Thyroid gland (tissue), 4 donors: ENCODE measurements around the gene MEIS1. TPM values are rescaled to one million over a fixed set of nuclear protein-coding genes. Genes with fewer than 3 reads are reported as not detected.

Experiments
- DNase-seq, 2 donors: peaks; one replicate each; pipeline ENCODE4 v3.0.0-alpha.2; 2019
- H3K27ac ChIP-seq, 3 donors: fragments of 200-600 bp; sonication (generic); 1 replicate in 2 of 3; 2 replicates in 1 of 3; pipeline ENCODE4 v1.5.1; 2016 to 2019; ENCODE audit warnings: mild to moderate bottlenecking in 1 of 3, moderate library complexity in 1 of 3
- H3K27me3 ChIP-seq: fragments of 200-600 bp; sonication (generic); one replicate; pipeline ENCODE4 v1.5.1; 2019
- H3K36me3 ChIP-seq, 2 donors: fragments of 200-600 bp; sonication (generic); one replicate each; pipeline ENCODE4 v1.5.1; 2016 to 2019
- H3K4me1 ChIP-seq, 2 donors: fragments of 200-600 bp; sonication (generic); one replicate each; pipeline ENCODE4 v1.5.1; 2017 to 2019
- H3K4me3 ChIP-seq, 3 donors: fragments of 200-600 bp; sonication (generic); replicated peaks in 1 of 3; 1 replicate in 2 of 3; 2 replicates in 1 of 3; pipeline ENCODE4 v1.5.1; 2016; ENCODE audit warnings: mild to moderate bottlenecking in 1 of 3
- H3K9me3 ChIP-seq: fragments of 200-600 bp; sonication (generic); one replicate; pipeline ENCODE4 v1.5.1; 2017
- POLR2A ChIP-seq, 2 donors: fragments of 450-650 bp; IDR thresholded peaks; one replicate each; pipeline ENCODE4 v1.6.1; 2017; ENCODE audit warnings: antibody characterized with exemption in 2 of 2, mild to moderate bottlenecking in 2 of 2, moderate library complexity in 1 of 2
- WGBS, 2 donors: methylation state at CpG; one replicate each; pipeline ENCODE4 v1.1.5; 2017; 5-methylcytosine and 5-hydroxymethylcytosine counted together
- intact Hi-C: fragments of 100-400 bp; cut with DNase I; formaldehyde crosslinking; loops from one replicate; pipeline ENCODE4 v1.15.1; 2023
- total RNA-seq, 4 donors: library from RNA; depleted of rRNA; stranded (reverse); fragments of >200 nt; gene quantifications; one replicate each; pipeline ENCODE4 v1.2.3, GENCODE V29; 2016
- TF ChIP-seq, protein P1 (sequence below), 6 experiments: fragments of 200-600 bp in 3 of 6; fragments of 450-650 bp in 3 of 6; sonication (generic) in 3 of 6; IDR thresholded peaks; one replicate each; pipeline ENCODE4 v1.5.1; 2016 to 2019; ENCODE audit warnings: antibody characterized with exemption in 6 of 6, mild to moderate bottlenecking in 2 of 6, inconsistent platforms in 1 of 6, moderate library complexity in 1 of 6

MEIS1 gene
- total RNA-seq, 4 donors from 2014 or later = 6.8 to 11.8 (median 9.4) TPM

DNA sequence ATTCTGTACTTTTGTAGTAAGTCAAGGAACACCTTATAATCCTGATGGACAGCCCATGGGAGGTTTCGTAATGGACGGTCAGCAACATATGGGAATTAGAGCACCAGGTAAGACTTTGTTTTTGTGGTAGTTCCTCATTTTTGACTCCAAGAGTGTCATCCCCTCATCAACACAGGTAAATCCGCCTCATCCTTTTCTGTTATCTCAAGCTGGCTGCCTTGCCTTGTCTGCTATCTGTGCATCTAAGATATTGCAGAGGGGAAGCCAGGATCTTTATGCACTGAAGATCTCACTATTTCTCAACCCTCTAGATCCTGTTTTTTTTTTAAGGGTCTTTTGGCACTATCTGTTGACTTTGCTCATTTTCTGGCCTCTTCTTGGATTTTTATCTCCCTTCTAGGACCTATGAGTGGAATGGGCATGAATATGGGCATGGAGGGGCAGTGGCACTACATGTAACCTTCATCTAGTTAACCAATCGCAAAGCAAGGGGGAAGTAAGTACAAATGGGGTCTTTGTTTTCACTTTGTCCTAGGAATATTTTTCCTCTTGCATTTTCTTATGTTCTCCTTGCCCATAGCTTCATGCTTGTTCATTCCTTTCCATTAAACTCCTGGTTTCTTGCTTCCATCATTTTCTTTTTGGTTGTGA lies 133.8 kb downstream of the MEIS1 start:
- WGBS, 2 donors = 89 to 92% methylated on average over 4 of the region's 4 CpGs
- Histone ChIP-seq H3K4me3 (no peak overlapping the region), H3K4me1 (no peaks in the 10 kb centered on the region), H3K36me3 (no peaks in the 10 kb centered on the region), H3K9me3 (no peaks in the 10 kb centered on the region), H3K27me3 (peaks cover 8% of the 10 kb centered on the region), H3K27ac (no peak overlapping the region)
- DNase-seq = no peak
- intact Hi-C loops = no loop called here
- no peak for TF ChIP-seq POLR2A (IDR thresholded peaks at IDR 0.05)
- TF ChIP-seq, protein P1, sequence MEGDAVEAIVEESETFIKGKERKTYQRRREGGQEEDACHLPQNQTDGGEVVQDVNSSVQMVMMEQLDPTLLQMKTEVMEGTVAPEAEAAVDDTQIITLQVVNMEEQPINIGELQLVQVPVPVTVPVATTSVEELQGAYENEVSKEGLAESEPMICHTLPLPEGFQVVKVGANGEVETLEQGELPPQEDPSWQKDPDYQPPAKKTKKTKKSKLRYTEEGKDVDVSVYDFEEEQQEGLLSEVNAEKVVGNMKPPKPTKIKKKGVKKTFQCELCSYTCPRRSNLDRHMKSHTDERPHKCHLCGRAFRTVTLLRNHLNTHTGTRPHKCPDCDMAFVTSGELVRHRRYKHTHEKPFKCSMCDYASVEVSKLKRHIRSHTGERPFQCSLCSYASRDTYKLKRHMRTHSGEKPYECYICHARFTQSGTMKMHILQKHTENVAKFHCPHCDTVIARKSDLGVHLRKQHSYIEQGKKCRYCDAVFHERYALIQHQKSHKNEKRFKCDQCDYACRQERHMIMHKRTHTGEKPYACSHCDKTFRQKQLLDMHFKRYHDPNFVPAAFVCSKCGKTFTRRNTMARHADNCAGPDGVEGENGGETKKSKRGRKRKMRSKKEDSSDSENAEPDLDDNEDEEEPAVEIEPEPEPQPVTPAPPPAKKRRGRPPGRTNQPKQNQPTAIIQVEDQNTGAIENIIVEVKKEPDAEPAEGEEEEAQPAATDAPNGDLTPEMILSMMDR (IDR thresholded peaks at IDR 0.05) = no peak

DNA sequence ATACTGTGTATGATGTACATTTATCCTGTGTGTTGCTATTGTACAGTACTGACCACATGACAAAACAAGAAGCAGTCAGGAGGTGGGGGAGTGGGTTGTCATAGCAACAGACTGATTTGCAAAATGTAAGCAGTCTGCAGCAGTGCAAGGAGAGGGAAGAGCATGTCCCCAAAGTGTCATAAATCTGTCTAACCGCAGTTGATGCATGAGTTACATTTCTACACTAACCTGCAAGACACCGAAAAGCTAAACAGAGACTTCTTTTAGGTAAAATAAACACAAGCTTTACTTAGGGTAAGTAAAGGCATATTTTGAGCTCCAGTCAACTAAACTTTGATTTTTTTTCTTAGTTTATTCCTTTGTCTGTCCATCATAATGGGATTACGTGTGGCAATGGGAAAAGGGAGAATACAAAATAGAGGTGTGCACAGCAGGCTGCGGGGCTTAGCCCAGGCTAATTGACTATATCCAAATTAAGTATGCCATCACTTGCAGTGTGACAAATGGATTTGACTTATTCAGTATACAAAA lies 134.5 kb downstream of the MEIS1 start:
- H3K36me3 ChIP-seq = no peaks in the 10 kb centered on the region
- TF ChIP-seq, protein P1 (IDR thresholded peaks at IDR 0.05) = no peak
- TF ChIP-seq POLR2A (IDR thresholded peaks at IDR 0.05) = no peak
- no peak overlapping the region for H3K27ac ChIP-seq
- 77 to 89% methylated on average over 4 of the region's 4 CpGs for WGBS, 2 donors
- H3K4me1 ChIP-seq = no peaks in the 10 kb centered on the region
- intact Hi-C loops = no loop called here
- H3K27me3 ChIP-seq = peaks cover 12% of the 10 kb centered on the region
- no peak overlapping the region for H3K4me3 ChIP-seq
- no peaks in the 10 kb centered on the region for H3K9me3 ChIP-seq
- no peak for DNase-seq

DNA sequence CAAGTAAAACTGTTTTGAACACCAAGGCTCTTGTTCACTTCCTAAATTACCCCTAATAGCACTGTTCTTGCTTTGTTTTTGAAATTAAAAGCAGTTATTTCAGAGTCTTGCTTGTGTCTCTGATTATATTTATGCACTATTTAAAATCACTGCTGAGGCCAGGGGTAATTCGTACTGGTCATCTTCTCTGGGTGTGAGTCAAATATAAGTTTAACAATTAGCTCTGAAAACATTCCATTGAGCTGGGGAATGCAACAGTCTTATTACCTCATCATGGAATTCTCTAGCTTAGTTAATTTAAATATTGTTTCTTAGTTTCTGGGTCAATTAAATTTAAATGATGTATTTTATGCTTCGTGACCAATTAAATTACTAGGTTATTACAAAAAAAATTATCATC lies 135.0 kb downstream of the MEIS1 start:
- Histone ChIP-seq H3K27ac (no peak overlapping the region), H3K9me3 (no peaks in the 10 kb centered on the region), H3K27me3 (peaks cover 12% of the 10 kb centered on the region), H3K4me3 (no peak overlapping the region), H3K36me3 (no peaks in the 10 kb centered on the region), H3K4me1 (no peaks in the 10 kb centered on the region)
- no peak for DNase-seq
- intact Hi-C loops = no loop called here
- 86 to 90% methylated on average over 2 of the region's 2 CpGs for WGBS, 2 donors
- no peak for TF ChIP-seq POLR2A (IDR thresholded peaks at IDR 0.05)
- TF ChIP-seq, protein P1 (IDR thresholded peaks at IDR 0.05) = no peak

DNA sequence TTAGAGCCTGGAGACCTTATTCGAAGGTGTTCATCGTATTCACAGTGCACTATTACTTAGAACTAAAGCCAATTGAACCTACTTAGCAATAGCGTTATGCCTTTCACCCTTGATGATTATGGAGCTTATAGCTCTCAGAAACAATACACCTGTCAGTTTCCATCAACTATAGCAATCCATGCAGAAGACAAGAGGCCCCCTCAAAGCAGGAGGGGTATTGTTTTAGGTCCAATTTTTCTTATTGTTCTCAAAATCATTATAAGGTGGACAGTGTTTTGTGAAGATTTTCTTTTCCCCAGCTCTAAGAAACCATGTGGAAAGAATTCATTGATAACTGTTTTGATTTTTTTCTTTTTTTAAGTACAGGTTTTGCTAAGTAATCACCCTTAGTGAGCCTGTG lies 135.5 kb downstream of the MEIS1 start:
- Histone ChIP-seq H3K36me3 (no peaks in the 10 kb centered on the region), H3K27me3 (peaks cover 14% of the 10 kb centered on the region), H3K27ac (no peak overlapping the region), H3K9me3 (no peaks in the 10 kb centered on the region), H3K4me3 (no peak overlapping the region), H3K4me1 (peaks cover 0 to 1% of the 10 kb centered on the region in 2 donors)
- TF ChIP-seq, protein P1 (IDR thresholded peaks at IDR 0.05) = no peak
- no peak for TF ChIP-seq POLR2A (IDR thresholded peaks at IDR 0.05)
- intact Hi-C loops = no loop called here
- WGBS, 2 donors = 89 to 93% methylated on average over 3 of the region's 3 CpGs
- DNase-seq = no peak

- intact Hi-C loops = no loop called here
- TF ChIP-seq, protein P1 (IDR thresholded peaks at IDR 0.05) = no peak
- TF ChIP-seq POLR2A (IDR thresholded peaks at IDR 0.05) = no peak
- Histone ChIP-seq H3K9me3 (no peaks in the 10 kb centered on the region), H3K4me3 (no peak overlapping the region), H3K4me1 (peaks cover 5 to 15% of the 10 kb centered on the region in 2 donors), H3K27ac (no peak overlapping the region), H3K27me3 (peaks cover 24% of the 10 kb centered on the region), H3K36me3 (no peaks in the 10 kb centered on the region)
- WGBS, 2 donors = 82 to 85% methylated on average over 6 of the region's 6 CpGs
- DNase-seq = no peak
These were observed 137.0 kb downstream of the MEIS1 start for GRCh38 chr2:66571918-66572317.
